MCF 10A (cell line): ENCODE measurements around the gene CTR9. TPM values are rescaled to one million over a fixed set of nuclear protein-coding genes. Genes with fewer than 3 reads are reported as not detected.

Experiments used
- BruUV-seq: library from RNA; stranded (reverse); fragments of 400-500 nt; replicated peaks from 2 replicates; lab custom pipeline; 2021; lab: Mats Ljungman, UMichigan
- CTCF ChIA-PET: fragments of 300-600 bp; sonication (Branson Sonifier 250); formaldehyde crosslinking; extraction: SDS; loops from one replicate; lab custom pipeline; 2021; ENCODE audit warnings: antibody characterized with exemption, inconsistent platforms; lab: Yijun Ruan, JAX
- POLR2A ChIA-PET: fragments of 300-600, 350-650 bp; sonication (Branson Sonifier 250); formaldehyde crosslinking; extraction: SDS; loops from one replicate; lab custom pipeline; 2020; ENCODE audit warnings: antibody characterized with exemption, inconsistent platforms; lab: Yijun Ruan, JAX
- DNase-seq: peaks from one replicate; pipeline ENCODE4 v3.0.0-alpha.2; 2018; ENCODE audit not compliant: unreplicated experiment
- H3K27ac Mint-ChIP-seq: one replicate; pipeline ENCODE4 v1.8.0; 2022; ENCODE audit warnings: mild to moderate bottlenecking, low read depth, mixed read lengths; ENCODE audit not compliant: unreplicated experiment
- H3K27me3 Mint-ChIP-seq: one replicate; pipeline ENCODE4 v1.8.0; 2022; ENCODE audit warnings: mixed read lengths; ENCODE audit not compliant: insufficient read depth, unreplicated experiment
- H3K36me3 Mint-ChIP-seq: one replicate; pipeline ENCODE4 v1.8.0; 2022; ENCODE audit warnings: mild to moderate bottlenecking, moderate library complexity, mixed read lengths; ENCODE audit not compliant: insufficient read depth, unreplicated experiment
- H3K4me1 Mint-ChIP-seq: one replicate; pipeline ENCODE4 v1.8.0; 2022; ENCODE audit warnings: mixed read lengths; ENCODE audit not compliant: insufficient read depth, unreplicated experiment
- H3K4me3 Mint-ChIP-seq: one replicate; pipeline ENCODE4 v1.8.0; 2022; ENCODE audit warnings: mild to moderate bottlenecking, moderate library complexity, mixed read lengths; ENCODE audit not compliant: unreplicated experiment
- H3K9me3 Mint-ChIP-seq: one replicate; pipeline ENCODE4 v1.8.0; 2022; ENCODE audit warnings: mixed read lengths; ENCODE audit not compliant: unreplicated experiment
- CTCF ChIP-seq: fragments of 200-600 bp; IDR thresholded peaks from one replicate; pipeline ENCODE4 v1.8.0; 2022; ENCODE audit warnings: antibody characterized with exemption, mild to moderate bottlenecking; ENCODE audit not compliant: unreplicated experiment
- intact Hi-C: fragments of 100-400 bp; cut with micrococcal nuclease; formaldehyde crosslinking; loops from 2 replicates; pipeline ENCODE4 v1.14.1; 2022
- total RNA-seq: library from RNA; stranded (reverse); gene quantifications from 2 replicates; pipeline ENCODE4 v1.2.3, GENCODE V29; 2022

The CTR9 gene
- total RNA-seq, 1 experiment from 2014 or later, result 28.8 TPM

GRCh38 chr11:10725907-10726253, 25.2 kb upstream of the CTR9 start:
- no peaks in the 10 kb centered on the region for H3K4me1 Mint-ChIP-seq
- ChIA-PET CTCF (interaction anchor here (0.8 kb wide), 1 partner anchor 423 kb away, joined by 3 read pairs; no protein-coding TSS in a partner anchor), POLR2A (no interaction called here)
- DNase-seq, result no peak
- no TSS peak for BruUV-seq
- intact Hi-C loops, result no loop called here
- no peaks in the 10 kb centered on the region for H3K9me3 Mint-ChIP-seq
- H3K27me3 Mint-ChIP-seq, result peaks cover 17% of the 10 kb centered on the region
- no peak overlapping the region for H3K27ac Mint-ChIP-seq
- no peak for TF ChIP-seq CTCF
- no peak overlapping the region for H3K4me3 Mint-ChIP-seq
- H3K36me3 Mint-ChIP-seq, result no peaks in the 10 kb centered on the region

GRCh38 chr11:10727146-10727851, 23.7 kb upstream of the CTR9 start:
- H3K9me3 Mint-ChIP-seq, result no peaks in the 10 kb centered on the region
- ChIA-PET POLR2A (interaction anchor here (0.7 to 0.8 kb wide), 2 partner anchors 11 to 24 kb away, joined by 3 to 4 read pairs; partner anchors contain the start of gene CTR9), CTCF (interaction anchor here (1.0 to 2.9 kb wide), 6 partner anchors 10 to 324 kb away, joined by 3 to 15 read pairs (median 3); partner anchors contain the start of gene AMPD3)
- no peaks in the 10 kb centered on the region for H3K4me1 Mint-ChIP-seq
- TF ChIP-seq CTCF, result no peak
- no peak overlapping the region for H3K27ac Mint-ChIP-seq
- no peaks in the 10 kb centered on the region for H3K36me3 Mint-ChIP-seq
- H3K27me3 Mint-ChIP-seq, result peaks cover 17% of the 10 kb centered on the region
- no peak for DNase-seq
- H3K4me3 Mint-ChIP-seq, result no peak overlapping the region
- BruUV-seq, result no TSS peak
- intact Hi-C loops, result no loop called here

GRCh38 chr11:10728154-10728553, 22.9 kb upstream of the CTR9 start:
- Mint-ChIP-seq H3K4me1 (no peaks in the 10 kb centered on the region), H3K27ac (no peak overlapping the region), H3K36me3 (no peaks in the 10 kb centered on the region), H3K4me3 (no peak overlapping the region), H3K9me3 (no peaks in the 10 kb centered on the region), H3K27me3 (peaks cover 17% of the 10 kb centered on the region)
- TF ChIP-seq CTCF, result no peak
- intact Hi-C loops, result no loop called here
- ChIA-PET POLR2A (interaction anchor here (0.8 kb wide), 1 partner anchor 10 kb away, joined by 3 read pairs; no protein-coding TSS in a partner anchor), CTCF (interaction anchor here (0.6 to 2.9 kb wide), 4 partner anchors 9 to 524 kb away, joined by 3 to 15 read pairs (median 6); no protein-coding TSS in a partner anchor)
- no peak for DNase-seq
- BruUV-seq, result no TSS peak

- POLR2A ChIA-PET, result no interaction called here
- Mint-ChIP-seq H3K9me3 (no peaks in the 10 kb centered on the region), H3K4me3 (no peak overlapping the region), H3K36me3 (no peaks in the 10 kb centered on the region), H3K27me3 (peaks cover 17% of the 10 kb centered on the region), H3K4me1 (no peaks in the 10 kb centered on the region), H3K27ac (no peak overlapping the region)
- BruUV-seq, result no TSS peak
- CTCF ChIA-PET, result interaction anchor here (0.6 to 2.9 kb wide), 2 partner anchors 323 to 525 kb away, joined by 3 to 15 read pairs; no protein-coding TSS in a partner anchor
- TF ChIP-seq CTCF, result no peak
- DNase-seq, result no peak
- intact Hi-C loops, result no loop called here
Measured at GRCh38 chr11:10728789-10729472, 22.1 kb upstream of the CTR9 start.
